GM04504 (cell line): ENCODE measurements around the gene WDR19.
"Not testable (repeated sequence)": the region's sequence is repeated elsewhere in the genome, so short reads cannot be mapped to it uniquely, and the experiment has no call there.

ENCODE experiments used
- DNase-seq: peaks from one replicate; pipeline ENCODE4 v3.0.0-alpha.2; 2012; ENCODE audit warnings: low read depth

The WDR19 gene

DNA sequence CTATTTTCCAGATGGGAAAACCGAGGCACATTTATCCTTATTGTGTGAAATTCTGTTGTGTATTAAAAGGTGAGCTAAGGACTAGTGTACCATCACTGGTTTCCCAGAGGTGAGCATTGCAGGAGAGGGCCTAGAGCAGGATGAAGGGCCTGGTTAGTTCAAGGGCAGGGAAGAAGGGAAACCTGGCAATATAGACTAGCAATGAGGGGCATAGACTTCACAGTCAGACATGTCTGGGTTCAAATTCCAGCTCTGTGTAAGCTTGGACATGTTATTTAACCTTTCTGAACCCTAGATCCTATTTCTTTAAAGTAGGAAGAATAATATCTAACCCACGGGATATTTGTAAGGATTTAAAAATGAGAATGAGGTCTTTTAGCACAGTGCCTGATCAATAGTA lies 50.8 kb downstream of the WDR19 start:
- no peak for DNase-seq

DNA sequence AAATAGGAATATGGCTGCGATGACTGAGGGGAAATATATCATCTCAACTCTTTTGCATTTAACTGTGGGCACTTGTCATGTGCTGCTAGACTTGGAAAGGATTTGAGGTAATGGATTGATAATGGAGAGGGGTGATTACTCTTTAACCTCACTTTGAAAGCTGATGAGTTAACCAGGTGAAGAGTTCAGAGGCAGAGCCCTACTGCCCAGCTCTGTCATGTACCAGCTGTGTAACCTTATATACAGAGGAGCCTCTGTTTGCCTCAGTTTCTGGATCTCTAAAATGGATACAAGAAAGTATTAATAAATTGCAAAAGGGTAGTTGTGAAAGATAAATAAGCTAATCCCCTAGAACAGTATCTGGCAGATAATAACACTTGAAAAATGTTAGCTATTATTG lies 51.5 kb downstream of the WDR19 start:
- no peak for DNase-seq

DNA sequence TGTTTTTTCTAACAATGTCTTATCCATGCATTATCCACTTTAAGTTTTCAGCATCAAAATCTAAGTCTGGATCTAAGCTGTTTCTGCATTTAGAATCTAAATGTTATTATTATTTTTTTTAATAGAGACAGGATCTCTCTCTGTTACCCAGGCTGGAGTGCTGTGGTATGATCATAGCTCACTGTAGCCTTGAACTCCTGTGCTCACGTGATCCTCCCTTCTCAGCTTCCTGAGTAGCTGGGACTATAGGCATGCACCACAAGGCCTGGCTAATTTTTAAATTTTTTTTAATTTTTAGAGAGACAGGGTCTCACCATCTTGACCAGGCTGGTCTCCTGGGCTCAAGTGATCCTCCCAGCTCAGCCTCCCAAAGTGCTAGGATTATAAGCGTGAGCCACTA lies 52.7 kb downstream of the WDR19 start:
- DNase-seq, result no peak

GRCh38 chr4:39235696-39236095 lies 53.4 kb downstream of the WDR19 start:
- no peak for DNase-seq

DNA sequence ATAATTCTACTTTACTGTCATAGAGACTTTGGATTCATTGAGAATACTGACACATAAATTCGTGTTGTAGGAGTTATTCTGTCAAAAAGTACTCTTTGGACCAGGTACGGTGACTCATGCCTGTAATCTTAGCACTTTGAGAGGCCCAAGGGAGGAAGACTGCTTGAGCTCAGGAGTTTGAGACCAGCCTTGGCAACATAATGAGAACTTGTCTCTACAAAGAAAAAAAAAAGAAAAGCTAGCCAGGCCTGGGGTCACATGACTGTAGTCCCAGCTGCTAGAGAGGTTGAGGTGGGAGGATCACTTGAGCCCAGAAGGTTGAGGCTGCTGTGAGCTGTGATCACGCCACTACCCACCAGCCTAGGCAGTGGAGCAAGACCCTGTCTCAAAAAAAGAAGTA lies 54.9 kb downstream of the WDR19 start:
- no peak for DNase-seq

- no peak for DNase-seq
These were observed 61.1 kb downstream of the WDR19 start for GRCh38 chr4:39243462-39243861.

DNA sequence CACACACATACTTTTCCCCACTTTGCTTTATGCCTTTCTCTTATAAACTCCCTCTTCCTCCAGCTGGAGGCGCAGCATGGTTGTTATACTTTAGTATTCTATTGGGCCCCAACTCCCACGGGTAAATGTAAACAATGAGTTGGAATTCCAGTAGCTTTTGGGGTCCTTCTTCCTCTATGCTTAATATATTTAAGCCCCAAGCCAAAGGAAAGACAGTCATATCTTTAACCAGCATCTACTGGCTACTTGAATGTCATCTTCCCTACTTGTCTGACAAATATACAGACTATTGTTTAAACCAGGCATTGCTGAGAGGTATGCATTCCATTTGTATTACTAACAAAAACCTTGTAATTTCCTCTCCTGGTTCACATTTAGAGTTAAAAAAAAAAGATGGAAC lies 72.9 kb downstream of the WDR19 start:
- no peak for DNase-seq

- no peak for DNase-seq
These were observed 73.5 kb downstream of the WDR19 start for GRCh38 chr4:39255871-39256270.

DNA sequence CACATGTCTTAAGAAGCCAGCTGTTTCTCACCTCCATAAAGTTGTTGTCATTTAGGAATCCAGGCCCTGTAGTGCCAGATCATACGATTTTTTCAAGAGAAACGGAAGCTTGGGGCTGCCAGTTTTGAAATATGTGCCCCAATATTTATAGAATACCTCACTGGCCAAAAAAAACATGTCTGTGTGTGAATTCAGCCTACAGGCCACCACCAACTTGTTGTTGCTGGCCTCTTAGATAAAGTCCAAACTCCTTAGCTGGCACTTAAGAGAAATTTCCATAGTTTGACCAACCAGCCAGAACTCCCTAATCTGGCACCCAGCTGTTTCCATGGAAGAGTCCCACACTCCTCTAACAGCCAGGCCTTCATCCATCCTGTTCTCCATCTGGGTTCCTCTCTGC lies 74.1 kb downstream of the WDR19 start:
- DNase-seq, result no peak

DNA sequence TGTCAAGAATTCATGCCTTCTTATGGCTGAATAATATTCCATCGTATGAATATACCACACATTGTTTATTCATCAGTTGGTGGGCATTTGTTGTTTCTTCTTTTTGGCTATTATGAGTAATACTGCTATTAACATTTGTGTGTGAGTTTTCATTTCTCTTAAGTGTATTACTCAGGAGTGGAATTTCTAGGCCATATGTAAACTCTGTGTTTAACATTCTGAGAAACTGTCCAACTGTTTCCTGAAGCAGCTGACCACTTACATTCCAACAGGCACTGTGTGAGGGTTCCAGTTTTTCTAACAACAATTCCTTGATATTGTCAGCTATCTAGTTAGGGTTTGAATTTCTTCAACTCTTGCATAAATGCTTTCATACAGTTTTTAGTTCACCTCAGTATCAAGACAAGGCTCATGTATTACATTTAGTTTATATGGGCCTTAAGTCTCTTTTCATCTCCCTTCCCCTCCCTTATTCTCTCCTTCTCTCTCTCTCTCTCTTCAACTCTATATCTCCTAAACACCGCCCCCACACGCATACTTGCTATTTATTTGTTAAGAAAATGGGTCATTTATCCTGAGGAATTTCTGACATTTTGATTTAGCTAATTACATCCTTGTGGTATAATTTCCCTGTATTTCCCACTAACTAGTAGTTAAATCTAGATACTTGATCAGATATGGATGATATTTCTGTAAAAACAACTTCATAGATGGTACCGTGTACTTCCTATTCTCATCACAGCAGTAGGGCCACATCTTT lies 77.4 kb downstream of the WDR19 start:
- DNase-seq, result peak; percentile 5

- DNase-seq, result no peak
These were observed 81.6 kb downstream of the WDR19 start for GRCh38 chr4:39263895-39264294.

- DNase-seq, result no peak
These were observed 92.2 kb downstream of the WDR19 start for GRCh38 chr4:39274503-39274902.

DNA sequence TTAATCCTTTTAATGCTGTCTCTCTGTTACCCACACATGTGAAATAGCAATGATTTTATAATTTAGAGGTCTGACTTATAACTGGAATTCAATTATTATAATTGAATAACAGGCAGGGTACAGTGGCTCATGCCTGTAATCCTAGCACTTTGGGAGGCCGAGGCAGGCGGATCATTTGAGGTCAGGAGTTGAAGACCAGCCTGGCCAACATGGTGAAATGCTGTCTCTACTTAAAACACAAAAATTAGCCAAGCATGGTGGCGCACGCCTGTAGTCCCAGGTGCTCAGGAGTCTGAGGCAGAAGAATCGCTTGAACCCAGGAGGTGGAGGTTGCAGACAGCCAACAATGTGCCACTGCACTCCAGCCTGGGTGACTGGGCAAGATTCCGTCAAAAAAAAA lies 95.3 kb downstream of the WDR19 start:
- DNase-seq, result not testable (repeated sequence)

DNA sequence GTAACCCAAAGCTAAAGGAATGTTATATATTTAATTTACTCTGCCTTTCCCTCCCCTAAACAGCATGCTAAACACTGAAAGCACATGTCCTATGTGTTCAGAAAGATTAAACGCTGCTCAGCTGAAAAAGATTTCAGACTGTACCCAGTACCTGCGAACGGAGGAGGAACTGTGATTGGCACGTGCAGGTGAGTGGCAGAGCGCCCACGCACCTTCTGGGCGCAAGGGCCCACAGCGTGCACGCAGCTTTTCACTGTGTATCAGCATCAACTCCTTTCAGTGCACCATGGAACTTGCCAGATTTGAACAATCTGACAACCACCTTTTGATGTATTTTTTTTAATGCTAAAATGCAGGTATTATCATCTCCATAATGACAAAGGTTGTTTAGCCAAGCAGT lies 96.1 kb downstream of the WDR19 start:
- DNase-seq, result no peak

DNA sequence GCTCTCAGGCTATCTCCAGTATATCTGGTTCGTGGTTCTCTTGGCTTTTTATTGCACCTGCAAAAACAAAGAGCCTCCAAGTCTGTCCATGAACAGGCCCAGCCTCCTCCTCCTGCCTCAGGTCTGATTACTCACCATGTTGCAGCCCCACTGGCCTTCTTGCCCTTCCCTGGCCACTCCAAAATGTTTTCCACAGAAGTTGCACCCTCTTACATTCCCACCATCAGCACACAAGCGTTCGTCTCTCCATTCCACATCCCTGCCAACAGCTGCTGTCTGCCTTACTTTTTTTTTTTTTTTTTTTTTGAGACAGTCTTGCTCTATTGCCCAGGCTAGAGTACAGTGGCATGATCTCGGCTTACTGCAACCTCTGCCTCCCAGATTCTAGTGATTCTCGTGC lies 97.1 kb downstream of the WDR19 start:
- DNase-seq, result no peak

GRCh38 chr4:39280770-39281169 lies 98.4 kb downstream of the WDR19 start:
- DNase-seq, result no peak

DNA sequence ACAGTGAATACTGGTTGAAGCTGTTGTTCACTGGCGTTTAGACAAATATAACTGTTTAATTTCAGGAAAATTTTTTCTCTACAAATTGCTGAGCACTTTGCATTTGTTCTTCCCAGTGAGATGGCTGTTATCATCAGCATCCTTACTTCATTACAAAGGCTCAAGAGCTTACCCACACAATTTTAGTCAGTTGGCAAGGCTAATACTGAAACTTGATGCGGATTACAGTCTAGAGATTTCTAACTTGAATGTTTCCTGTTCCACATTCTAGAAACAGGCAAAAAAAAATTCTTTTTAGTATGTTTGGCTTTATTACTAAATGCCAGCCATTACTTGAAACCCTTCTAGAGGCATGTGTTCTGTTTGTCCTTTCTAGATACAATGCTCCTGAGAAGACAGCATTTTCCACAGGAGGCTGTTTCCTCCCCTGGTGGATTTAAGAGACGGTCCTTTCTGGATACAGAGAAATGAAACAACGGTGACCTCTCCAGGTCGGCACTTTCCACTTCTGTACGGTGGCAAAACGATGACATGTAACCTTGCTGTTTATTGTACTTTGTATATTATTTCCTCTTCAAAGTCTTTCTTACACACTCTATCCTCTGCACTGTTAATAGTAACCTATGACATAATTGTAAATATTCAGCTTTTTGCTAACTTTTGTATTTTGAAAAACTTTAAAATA lies 102.9 kb downstream of the WDR19 start:
- no peak for DNase-seq

GRCh38 chr4:39285853-39286252 lies 103.5 kb downstream of the WDR19 start:
- DNase-seq, result no peak

DNA sequence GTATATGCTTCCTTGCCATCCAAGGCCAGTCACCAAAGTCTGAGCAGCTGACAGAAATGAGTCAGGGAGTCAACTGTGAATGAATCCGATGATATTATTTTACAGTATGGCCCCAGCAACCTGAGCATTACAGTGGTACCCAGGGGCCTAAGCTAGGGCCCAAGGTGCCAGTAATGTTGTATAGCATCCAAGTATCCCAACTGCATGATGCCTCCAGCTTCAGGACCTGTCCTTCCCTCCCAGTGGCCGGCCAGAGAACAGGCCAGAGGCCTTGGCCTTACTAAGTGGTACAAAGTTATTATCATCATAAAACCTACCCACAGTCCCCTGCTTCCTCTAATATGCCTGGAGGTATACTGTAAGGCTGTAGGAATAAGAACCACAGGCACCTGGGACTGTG lies 103.9 kb downstream of the WDR19 start:
- no peak for DNase-seq

DNA sequence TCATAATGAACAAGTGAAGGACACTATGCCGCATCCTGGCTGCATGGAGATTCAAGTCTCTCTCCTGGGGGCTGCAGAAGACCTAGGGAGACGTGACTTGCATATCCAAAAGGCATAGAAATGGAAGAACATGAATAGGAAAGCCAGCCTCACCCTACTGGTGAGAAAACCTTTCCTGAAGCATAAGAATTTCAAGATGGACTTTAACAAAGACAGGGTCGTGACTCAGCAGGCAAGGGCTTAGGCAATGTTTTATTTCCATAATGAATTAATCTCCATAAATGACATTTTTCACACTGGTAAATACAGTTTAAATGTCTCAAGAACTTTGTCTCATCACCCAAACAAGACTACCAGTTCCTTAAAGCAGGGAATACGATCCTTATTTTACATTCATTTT lies 104.9 kb downstream of the WDR19 start:
- no peak for DNase-seq

DNA sequence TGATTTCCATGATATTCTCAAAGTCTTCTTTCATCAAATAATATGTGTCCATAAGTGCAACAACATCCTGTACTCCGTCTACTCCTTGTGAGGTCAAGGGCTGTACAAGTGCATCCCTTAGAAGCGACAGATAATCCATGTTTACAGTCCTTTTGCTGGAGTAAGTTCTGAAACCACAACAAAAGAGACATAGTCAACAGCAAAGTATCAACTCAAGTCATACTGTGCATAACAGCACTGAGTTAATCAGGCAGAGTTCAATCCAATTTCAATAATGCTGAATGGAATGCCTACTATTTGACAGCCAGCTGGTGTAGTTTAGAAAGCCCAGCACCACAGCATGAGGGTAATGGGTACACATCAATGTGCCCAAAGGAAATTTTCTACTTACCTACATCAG lies 109.4 kb downstream of the WDR19 start:
- DNase-seq, result no peak

DNA sequence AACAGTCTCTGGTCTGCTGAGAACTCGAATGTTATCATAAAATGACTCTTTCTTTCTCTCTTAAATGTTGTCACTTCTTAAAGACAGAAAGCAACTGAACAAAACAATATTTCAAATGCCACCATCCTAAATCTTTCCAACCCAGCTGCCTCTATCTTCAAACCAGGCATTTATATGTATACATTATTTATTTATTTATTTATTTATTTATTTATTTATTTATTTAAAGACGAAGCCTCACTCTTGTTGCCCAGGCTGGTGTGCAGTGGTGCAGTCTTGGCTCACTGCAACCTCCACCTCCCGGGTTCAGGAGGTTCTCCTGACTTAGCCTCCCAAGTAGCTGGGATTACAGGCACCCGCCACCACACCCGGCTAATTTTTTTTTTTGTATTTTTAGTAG lies 110.1 kb downstream of the WDR19 start:
- DNase-seq, result not testable (repeated sequence)

DNA sequence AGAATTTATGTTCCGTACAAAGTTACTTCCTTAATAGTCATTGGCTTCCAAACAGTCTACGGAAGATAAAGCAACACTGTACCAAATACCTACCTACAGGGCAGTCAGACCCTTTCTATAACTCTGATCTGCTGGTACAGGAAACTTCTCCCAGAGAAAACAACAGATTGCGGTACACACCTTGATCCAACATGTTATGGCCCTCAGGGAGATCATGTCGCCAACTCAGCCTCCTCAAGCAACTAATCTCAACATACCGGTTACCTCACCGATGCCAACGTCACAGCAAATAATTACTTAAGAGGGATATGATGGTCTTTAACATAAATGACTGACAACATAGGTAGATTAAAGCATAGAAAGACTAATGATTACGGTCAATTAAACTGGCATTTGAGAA lies 113.5 kb downstream of the WDR19 start:
- no peak for DNase-seq

DNA sequence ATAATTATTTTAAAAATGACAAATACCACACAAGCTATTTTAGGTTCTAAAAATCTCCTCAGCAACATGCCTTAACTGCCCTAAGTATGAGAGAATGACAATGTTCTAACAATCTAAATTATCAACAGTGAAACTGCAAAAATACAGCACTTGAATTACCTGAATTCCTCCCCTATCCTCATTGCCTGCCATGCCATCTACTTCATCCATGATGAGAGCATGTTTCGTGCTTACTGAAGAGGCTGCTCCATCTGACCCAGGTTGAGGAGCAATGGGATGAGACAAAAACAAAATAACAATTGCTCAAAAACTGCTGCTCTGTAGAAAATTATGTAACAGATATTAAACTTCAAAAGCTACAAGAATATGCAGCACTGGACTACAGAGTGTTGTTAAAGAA lies 120.6 kb downstream of the WDR19 start:
- no peak for DNase-seq
